ENCODE data around the gene FER. TPM values are rescaled to one million over a fixed set of nuclear protein-coding genes. Genes with fewer than 3 reads are reported as not detected.

Gene FER
- total RNA-seq, 2 experiments from 2014 or later: 4.0 to 5.2 TPM

- CTCF ChIA-PET: no interaction called here
- H3K9me3 Mint-ChIP-seq: peaks cover 2% of the 10 kb centered on the region
- no peaks in the 10 kb centered on the region for H3K36me3 Mint-ChIP-seq (ENCODE audit: low read depth)
- no peak overlapping the region for H3K4me3 Mint-ChIP-seq
- no peak overlapping the region for H3K27ac Mint-ChIP-seq
- H3K27me3 Mint-ChIP-seq: no peaks in the 10 kb centered on the region
- no peak for DNase-seq
- peaks cover 8% of the 10 kb centered on the region for H3K4me1 Mint-ChIP-seq
- POLR2A ChIA-PET: no interaction called here
Measured at GRCh38 chr5:109192555-109193281, 445.0 kb downstream of the FER start.

GRCh38 chr5:109195667-109196066 lies 448.0 kb downstream of the FER start:
- Mint-ChIP-seq H3K4me3 (no peak overlapping the region), H3K4me1 (peaks cover 8% of the 10 kb centered on the region), H3K27ac (no peak overlapping the region), H3K27me3 (no peaks in the 10 kb centered on the region), H3K9me3 (peaks cover 2% of the 10 kb centered on the region), H3K36me3 (ENCODE audit: low read depth) (no peaks in the 10 kb centered on the region)
- no peak for DNase-seq
- CTCF ChIA-PET: no interaction called here
- POLR2A ChIA-PET: no interaction called here

GRCh38 chr5:109196087-109196822 lies 448.6 kb downstream of the FER start:
- CTCF ChIA-PET: interaction anchor here (0.9 kb wide), 1 partner anchor 25 kb away, joined by 3 read pairs; no protein-coding TSS in a partner anchor
- no peak overlapping the region for H3K4me3 Mint-ChIP-seq
- POLR2A ChIA-PET: no interaction called here
- peaks cover 6% of the 10 kb centered on the region for H3K4me1 Mint-ChIP-seq
- peaks cover 2% of the 10 kb centered on the region for H3K9me3 Mint-ChIP-seq
- H3K27me3 Mint-ChIP-seq: peaks cover 2% of the 10 kb centered on the region
- DNase-seq: no peak
- H3K36me3 Mint-ChIP-seq (ENCODE audit: low read depth): no peaks in the 10 kb centered on the region
- H3K27ac Mint-ChIP-seq: no peak overlapping the region

GRCh38 chr5:109196823-109197160 lies 449.1 kb downstream of the FER start:
- Mint-ChIP-seq H3K9me3 (peaks cover 2% of the 10 kb centered on the region), H3K36me3 (ENCODE audit: low read depth) (no peaks in the 10 kb centered on the region), H3K27me3 (peaks cover 3% of the 10 kb centered on the region), H3K27ac (no peak overlapping the region), H3K4me3 (no peak overlapping the region), H3K4me1 (peaks cover 4% of the 10 kb centered on the region)
- ChIA-PET POLR2A (no interaction called here), CTCF (interaction anchor here (0.9 kb wide), 1 partner anchor 26 kb away, joined by 3 read pairs; no protein-coding TSS in a partner anchor)
- DNase-seq: no peak

GRCh38 chr5:109199289-109199688 lies 451.6 kb downstream of the FER start:
- H3K36me3 Mint-ChIP-seq (ENCODE audit: low read depth): no peaks in the 10 kb centered on the region
- POLR2A ChIA-PET: interaction anchor here (0.5 kb wide), 1 partner anchor 131 kb away, joined by 4 read pairs; no protein-coding TSS in a partner anchor
- peaks cover under 1% of the 10 kb centered on the region for H3K9me3 Mint-ChIP-seq
- H3K4me1 Mint-ChIP-seq: no peaks in the 10 kb centered on the region
- H3K4me3 Mint-ChIP-seq: no peak overlapping the region
- no peak for DNase-seq
- CTCF ChIA-PET: no interaction called here
- no peak overlapping the region for H3K27ac Mint-ChIP-seq
- peaks cover 9% of the 10 kb centered on the region for H3K27me3 Mint-ChIP-seq

- CTCF ChIA-PET: no interaction called here
- Mint-ChIP-seq H3K27me3 (peaks cover 13% of the 10 kb centered on the region), H3K4me3 (no peak overlapping the region), H3K27ac (no peak overlapping the region), H3K9me3 (peaks cover 8% of the 10 kb centered on the region), H3K4me1 (no peaks in the 10 kb centered on the region), H3K36me3 (ENCODE audit: low read depth) (no peaks in the 10 kb centered on the region)
- no peak for DNase-seq
- POLR2A ChIA-PET: no interaction called here
Measured at GRCh38 chr5:109199799-109200620, 452.3 kb downstream of the FER start.

GRCh38 chr5:109215040-109215439 lies 467.3 kb downstream of the FER start:
- no peak for DNase-seq
- POLR2A ChIA-PET: no interaction called here
- no peak overlapping the region for H3K4me3 Mint-ChIP-seq
- CTCF ChIA-PET: no interaction called here
- no peaks in the 10 kb centered on the region for H3K4me1 Mint-ChIP-seq
- H3K36me3 Mint-ChIP-seq (ENCODE audit: low read depth): no peaks in the 10 kb centered on the region
- no peak overlapping the region for H3K27ac Mint-ChIP-seq
- peaks cover 9% of the 10 kb centered on the region for H3K27me3 Mint-ChIP-seq
- peaks cover 4% of the 10 kb centered on the region for H3K9me3 Mint-ChIP-seq

- Mint-ChIP-seq H3K9me3 (peaks cover 3% of the 10 kb centered on the region), H3K36me3 (ENCODE audit: low read depth) (no peaks in the 10 kb centered on the region), H3K4me1 (no peaks in the 10 kb centered on the region), H3K27me3 (no peaks in the 10 kb centered on the region), H3K27ac (no peak overlapping the region), H3K4me3 (no peak overlapping the region)
- CTCF ChIA-PET: interaction anchor here (1.3 kb wide), 1 partner anchor 20 kb away, joined by 3 read pairs; no protein-coding TSS in a partner anchor
- no peak for DNase-seq
- POLR2A ChIA-PET: no interaction called here
Measured at GRCh38 chr5:109218818-109219217, 471.1 kb downstream of the FER start.

- no peak overlapping the region for H3K27ac Mint-ChIP-seq
- ChIA-PET POLR2A (no interaction called here), CTCF (no interaction called here)
- no peaks in the 10 kb centered on the region for H3K36me3 Mint-ChIP-seq (ENCODE audit: low read depth)
- H3K4me3 Mint-ChIP-seq: no peak overlapping the region
- H3K9me3 Mint-ChIP-seq: peaks cover 3% of the 10 kb centered on the region
- no peaks in the 10 kb centered on the region for H3K27me3 Mint-ChIP-seq
- DNase-seq: no peak
- H3K4me1 Mint-ChIP-seq: no peaks in the 10 kb centered on the region
Measured at GRCh38 chr5:109223531-109223930, 475.8 kb downstream of the FER start.

GRCh38 chr5:109224276-109224882 lies 476.7 kb downstream of the FER start:
- ChIA-PET POLR2A (no interaction called here), CTCF (interaction anchor here (0.6 kb wide), 1 partner anchor 497 kb away, joined by 3 read pairs; no protein-coding TSS in a partner anchor)
- Mint-ChIP-seq H3K4me1 (no peaks in the 10 kb centered on the region), H3K27me3 (no peaks in the 10 kb centered on the region), H3K4me3 (no peak overlapping the region), H3K27ac (no peak overlapping the region), H3K36me3 (ENCODE audit: low read depth) (no peaks in the 10 kb centered on the region), H3K9me3 (peaks cover 3% of the 10 kb centered on the region)
- DNase-seq: no peak

GRCh38 chr5:109225716-109226625 lies 478.3 kb downstream of the FER start:
- Mint-ChIP-seq H3K27ac (no peak overlapping the region), H3K27me3 (no peaks in the 10 kb centered on the region), H3K9me3 (peaks cover 2% of the 10 kb centered on the region), H3K4me3 (no peak overlapping the region), H3K36me3 (ENCODE audit: low read depth) (no peaks in the 10 kb centered on the region), H3K4me1 (no peaks in the 10 kb centered on the region)
- CTCF ChIA-PET: interaction anchor here (0.6 kb wide), 1 partner anchor 40 kb away, joined by 4 read pairs; no protein-coding TSS in a partner anchor
- POLR2A ChIA-PET: no interaction called here
- DNase-seq: no peak

GRCh38 chr5:109230369-109230768 lies 482.7 kb downstream of the FER start:
- no peaks in the 10 kb centered on the region for H3K27me3 Mint-ChIP-seq
- no peaks in the 10 kb centered on the region for H3K36me3 Mint-ChIP-seq (ENCODE audit: low read depth)
- DNase-seq: no peak
- H3K4me1 Mint-ChIP-seq: no peaks in the 10 kb centered on the region
- ChIA-PET POLR2A (no interaction called here), CTCF (no interaction called here)
- H3K27ac Mint-ChIP-seq: no peak overlapping the region
- no peak overlapping the region for H3K4me3 Mint-ChIP-seq
- H3K9me3 Mint-ChIP-seq: peaks cover 4% of the 10 kb centered on the region
